Loucy (cell line): ENCODE measurements around the gene HSF5.

Source experiments
- CTCF ChIP-seq: fragments of 200-600 bp; sonication (generic); conservative IDR thresholded peaks from 2 replicates; pipeline ENCODE4 v1.5.1; 2014; ENCODE audit warnings: mild to moderate bottlenecking, antibody characterized with exemption, low read length
- EZH2phosphoT487 ChIP-seq: fragments of 200-600 bp; IDR thresholded peaks from 2 replicates; pipeline ENCODE4 v1.6.1; 2018; ENCODE audit warnings: antibody characterized with exemption, mild to moderate bottlenecking, moderate library complexity, borderline replicate concordance

GRCh38 chr17:58501451-58501850 lies 13.2 kb upstream of the HSF5 start:
- TF ChIP-seq CTCF (no peak), EZH2phosphoT487 (no peak)
